GM12878 (cell line): ENCODE data around the gene ANO2. TPM values are rescaled to one million over a fixed set of nuclear protein-coding genes. Genes with fewer than 3 reads are reported as not detected.

Experiments used
- ATAC-seq: fragments of 200-7000 bp; cut with Tn5 transposase; 3 replicates; pipeline ENCODE4 v1.9.1; 2020; ENCODE audit warnings: mild to moderate bottlenecking, moderate library complexity
- BruUV-seq: library from RNA; stranded (reverse); fragments of 400-500 nt; replicated peaks from 2 replicates; lab custom pipeline; 2021; lab: Mats Ljungman, UMichigan
- CTCF ChIA-PET: fragments of 300-600 bp; sonication (Branson Sonifier 250); formaldehyde crosslinking; extraction: SDS; loops from one replicate; lab custom pipeline; 2021; ENCODE audit warnings: inconsistent platforms; lab: Yijun Ruan, JAX
- POLR2A ChIA-PET: fragments of 350-600 bp; formaldehyde crosslinking; extraction: SDS; loops from one replicate; lab custom pipeline; 2021; ENCODE audit warnings: inconsistent platforms; lab: Charles Lee
- RAD21 ChIA-PET: fragments of 300-600 bp; sonication (Branson Sonifier 250); formaldehyde crosslinking; loops from one replicate; lab custom pipeline; 2023; ENCODE audit warnings: antibody characterized with exemption; ENCODE audit not compliant: unreplicated experiment; lab: Charles Lee
- SMC1A ChIA-PET: fragments of 300-600 bp; sonication (Branson Sonifier 250); formaldehyde crosslinking; loops from one replicate; lab custom pipeline; 2023; ENCODE audit not compliant: unreplicated experiment, uncharacterized antibody; lab: Charles Lee
- DNase-seq: peaks from one replicate; pipeline ENCODE4 v3.0.0-alpha.2; 2011; ENCODE audit warnings: low read depth, low spot score
- FAIRE-seq: peaks from 3 replicates; lab custom pipeline; 2011; peaks lifted over from hg19 to GRCh38; lab: Jason Lieb, UNC
- H2AFZ ChIP-seq: 2 replicates; pipeline ENCODE4 v1.6.0; 2011; ENCODE audit warnings: low read depth, low read length, control low read depth; ENCODE audit not compliant: control insufficient read depth
- H3K27ac ChIP-seq: 2 replicates; pipeline ENCODE4 v1.5.1; 2011; ENCODE audit warnings: control low read depth; ENCODE audit not compliant: control insufficient read depth, insufficient read depth
- H3K27me3 ChIP-seq, 2 experiments: replicated peaks in 1 of 2; 2 replicates each; pipeline versions ENCODE4 v1.6.0 to v1.6.1; 2011; ENCODE audit warnings: low read length in 1 of 2; ENCODE audit not compliant: control insufficient read depth in 2 of 2, insufficient read depth in 2 of 2
- H3K36me3 ChIP-seq, 2 experiments: 2 replicates each; pipeline ENCODE4 v1.5.1; 2011; ENCODE audit warnings: low read length in 1 of 2; ENCODE audit not compliant: control insufficient read depth in 2 of 2, insufficient read depth in 2 of 2
- H3K4me1 ChIP-seq: 2 replicates; pipeline ENCODE4 v1.6.1; 2011; ENCODE audit warnings: mild to moderate bottlenecking, low read length, moderate library complexity, mixed read lengths; ENCODE audit not compliant: control insufficient read depth, insufficient read depth
- H3K4me2 ChIP-seq: 2 replicates; pipeline ENCODE4 v1.6.0; 2011; ENCODE audit warnings: control low read depth; ENCODE audit not compliant: control insufficient read depth, insufficient read depth
- H3K4me3 ChIP-seq: fragments of 200-600 bp; sonication (generic); 2 replicates; pipeline ENCODE4 v1.5.1; 2016
- H3K79me2 ChIP-seq: 2 replicates; pipeline ENCODE4 v1.6.0; 2011; ENCODE audit warnings: low read length; ENCODE audit not compliant: control insufficient read depth, insufficient read depth
- H3K9ac ChIP-seq: 2 replicates; pipeline ENCODE4 v1.8.0; 2011; ENCODE audit warnings: low read length, control low read depth, mixed read lengths; ENCODE audit not compliant: control insufficient read depth, insufficient read depth
- H3K9me3 ChIP-seq: replicated peaks from 3 replicates; pipeline ENCODE4 v1.5.1; 2011; ENCODE audit warnings: mild to moderate bottlenecking, low read length; ENCODE audit not compliant: control insufficient read depth, insufficient read depth
- H4K20me1 ChIP-seq: 2 replicates; pipeline ENCODE4 v1.6.0; 2011; ENCODE audit not compliant: control insufficient read depth, insufficient read depth
- BCL11A ChIP-seq: IDR thresholded peaks from 2 replicates; pipeline ENCODE4 v1.6.1; 2011; ENCODE audit warnings: low read depth, low read length
- BMI1 ChIP-seq: fragments of 450-650 bp; IDR thresholded peaks from 2 replicates; pipeline ENCODE4 v1.6.1; 2016; ENCODE audit warnings: mild to moderate bottlenecking, moderate library complexity, borderline replicate concordance
- PAX8 ChIP-seq: fragments of 450-650 bp; IDR thresholded peaks from 2 replicates; pipeline ENCODE4 v1.6.1; 2017; ENCODE audit warnings: mild to moderate bottlenecking, moderate library complexity
- RAD21 ChIP-seq: IDR thresholded peaks from 2 replicates; pipeline ENCODE4 v1.6.1; 2011; ENCODE audit warnings: mild to moderate bottlenecking, low read depth, low read length, moderate library complexity; ENCODE audit not compliant: insufficient read depth
- TAF1 ChIP-seq: IDR thresholded peaks from 2 replicates; pipeline ENCODE4 v1.6.1; 2011; ENCODE audit warnings: mild to moderate bottlenecking, low read depth, low read length, borderline replicate concordance
- WGBS: methylation state at CpG from one replicate; pipeline ENCODE4 v1.1.6; 2016; ENCODE audit warnings: low lambda C conversion rate; ENCODE audit not compliant: insufficient replicate concordance, insufficient coverage; ENCODE audit errors: missing lambda C conversion rate; 5-methylcytosine and 5-hydroxymethylcytosine counted together
- in situ Hi-C: fragments of 300-500 bp; cut with MboI; formaldehyde crosslinking; loops from 9 replicates; pipeline ENCODE4 v1.14.3; 2018; ENCODE audit warnings: mixed read lengths
- intact Hi-C: fragments of 100-400 bp; cut with micrococcal nuclease; formaldehyde crosslinking; loops from one replicate; pipeline ENCODE4 v1.14.2; 2022; ENCODE audit not compliant: unreplicated experiment
- polyA plus RNA-seq, 11 experiments: library from polyadenylated mRNA; depleted of rRNA in 4 of 11; unstranded in 6 of 11; stranded (reverse) in 5 of 11; fragments of >200 nt; fragmentation: Nextera tagmentation in 4 of 11; fragmentation: Illumina TruSeq in 1 of 11; extraction: Ambion mirVana in 4 of 11; extraction: Trizol in 1 of 11; gene quantifications; 1 replicate in 1 of 11; 2 replicates in 10 of 11; pipeline versions ENCODE4 v1.2.1 to v1.2.3, GENCODE V29; 2011 to 2016; ENCODE audit warnings: inconsistent platforms in 2 of 11, missing spikeins in 2 of 11, low read depth in 1 of 11
- total RNA-seq, 4 experiments: library from RNA; depleted of rRNA in 3 of 4; stranded (reverse); fragments of >200 nt in 3 of 4; fragmentation: Illumina TruSeq in 1 of 4; extraction: Trizol in 1 of 4; gene quantifications; 2 replicates each; pipeline versions ENCODE4 v1.2.1 to v1.2.3, GENCODE V29; 2013 to 2021
- TF ChIP-seq, protein P1 (sequence below): fragments of 150-350 bp; IDR thresholded peaks from 2 replicates; pipeline ENCODE4 v1.6.1; 2016; ENCODE audit warnings: low read depth, low read length
- TF ChIP-seq, protein P2 (sequence below): fragments of 450-650 bp; IDR thresholded peaks from 2 replicates; pipeline ENCODE4 v1.6.1; 2016; ENCODE audit warnings: mild to moderate bottlenecking, moderate library complexity, borderline replicate concordance

Gene ANO2
- total and polyA plus RNA-seq, 10 of the 15 experiments (the other 5 are each of a cell fraction or from before 2014, with no cell fraction given), result not detected

DNA sequence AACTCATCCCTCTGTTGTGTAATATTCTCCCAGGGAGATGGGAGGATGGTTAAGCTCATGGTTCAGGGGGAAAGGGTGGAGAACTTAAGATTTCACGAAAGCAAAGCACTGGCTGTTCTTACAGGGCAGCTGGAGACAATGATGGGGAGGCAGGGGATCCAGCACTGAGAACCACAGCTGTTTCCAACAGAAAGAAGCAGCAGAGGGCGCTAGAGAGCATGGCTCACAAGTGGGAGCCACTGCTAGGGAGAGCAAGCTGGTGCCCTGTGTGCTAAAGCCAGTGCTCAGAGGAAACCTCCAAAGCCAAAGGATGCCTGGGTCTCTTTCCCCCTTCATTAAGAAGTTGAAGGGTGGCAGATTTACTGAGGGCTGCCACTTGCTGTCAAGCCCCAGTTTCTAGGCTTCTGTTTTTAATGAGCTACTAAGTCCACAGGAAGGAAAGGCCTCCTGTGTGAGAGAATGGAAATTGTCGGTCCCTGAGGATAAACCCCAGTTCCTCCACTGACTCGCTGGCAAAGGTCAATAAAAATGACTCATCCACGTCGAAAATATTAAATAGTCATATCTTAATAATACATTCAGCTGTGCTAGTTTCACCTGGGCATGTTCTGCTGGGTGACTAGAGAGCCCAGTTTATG lies 199.7 kb downstream of the ANO2 start (continued):
- TF ChIP-seq BMI1 (no peak), BCL11A (no peak)

DNA sequence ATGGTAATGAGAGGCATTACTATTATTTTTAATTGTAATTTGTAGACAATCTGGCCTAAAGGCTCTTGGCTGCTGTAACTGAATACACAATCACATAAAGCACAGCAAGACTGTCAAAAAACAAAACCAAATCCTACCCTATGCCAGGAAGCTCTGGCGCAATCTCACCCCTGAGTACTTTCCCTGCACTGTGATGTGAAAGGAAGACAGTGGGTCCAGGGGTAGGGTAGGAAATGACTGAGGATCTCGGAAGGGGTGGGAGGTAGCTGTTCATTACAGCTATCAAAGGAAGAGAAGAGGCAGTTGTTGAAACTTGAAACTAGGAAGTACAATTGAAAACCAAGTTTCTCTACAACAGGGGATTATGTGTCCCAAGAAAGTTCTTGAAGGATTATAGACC lies 202.8 kb downstream of the ANO2 start:
- DNase-seq, result no peak
- Histone ChIP-seq H3K36me3 (no peaks in the 10 kb centered on the region), H3K27me3 (peaks cover 0 to 2% of the 10 kb centered on the region in 2 experiments; a peak in 1 of 4 replicates), H2AFZ (no peak overlapping the region), H3K4me2 (no peak overlapping the region), H3K27ac (no peak overlapping the region), H3K4me3 (no peak overlapping the region), H3K4me1 (no peaks in the 10 kb centered on the region), H3K9me3 (no peaks in the 10 kb centered on the region), H4K20me1 (no peaks in the 10 kb centered on the region), H3K79me2 (no peaks in the 10 kb centered on the region), H3K9ac (no peak overlapping the region)
- POLR2A ChIA-PET, result no interaction called here
- CTCF ChIA-PET, result no interaction called here
- FAIRE-seq, result no peak
- RAD21 ChIA-PET, result no interaction called here
- no TSS peak for BruUV-seq
- in situ Hi-C loops (no loop called here), intact Hi-C loops (no loop called here)
- SMC1A ChIA-PET, result no interaction called here
- no peak for ATAC-seq
- WGBS, result 21% methylated on average over 2 of the region's 2 CpGs
- TF ChIP-seq, protein P1, sequence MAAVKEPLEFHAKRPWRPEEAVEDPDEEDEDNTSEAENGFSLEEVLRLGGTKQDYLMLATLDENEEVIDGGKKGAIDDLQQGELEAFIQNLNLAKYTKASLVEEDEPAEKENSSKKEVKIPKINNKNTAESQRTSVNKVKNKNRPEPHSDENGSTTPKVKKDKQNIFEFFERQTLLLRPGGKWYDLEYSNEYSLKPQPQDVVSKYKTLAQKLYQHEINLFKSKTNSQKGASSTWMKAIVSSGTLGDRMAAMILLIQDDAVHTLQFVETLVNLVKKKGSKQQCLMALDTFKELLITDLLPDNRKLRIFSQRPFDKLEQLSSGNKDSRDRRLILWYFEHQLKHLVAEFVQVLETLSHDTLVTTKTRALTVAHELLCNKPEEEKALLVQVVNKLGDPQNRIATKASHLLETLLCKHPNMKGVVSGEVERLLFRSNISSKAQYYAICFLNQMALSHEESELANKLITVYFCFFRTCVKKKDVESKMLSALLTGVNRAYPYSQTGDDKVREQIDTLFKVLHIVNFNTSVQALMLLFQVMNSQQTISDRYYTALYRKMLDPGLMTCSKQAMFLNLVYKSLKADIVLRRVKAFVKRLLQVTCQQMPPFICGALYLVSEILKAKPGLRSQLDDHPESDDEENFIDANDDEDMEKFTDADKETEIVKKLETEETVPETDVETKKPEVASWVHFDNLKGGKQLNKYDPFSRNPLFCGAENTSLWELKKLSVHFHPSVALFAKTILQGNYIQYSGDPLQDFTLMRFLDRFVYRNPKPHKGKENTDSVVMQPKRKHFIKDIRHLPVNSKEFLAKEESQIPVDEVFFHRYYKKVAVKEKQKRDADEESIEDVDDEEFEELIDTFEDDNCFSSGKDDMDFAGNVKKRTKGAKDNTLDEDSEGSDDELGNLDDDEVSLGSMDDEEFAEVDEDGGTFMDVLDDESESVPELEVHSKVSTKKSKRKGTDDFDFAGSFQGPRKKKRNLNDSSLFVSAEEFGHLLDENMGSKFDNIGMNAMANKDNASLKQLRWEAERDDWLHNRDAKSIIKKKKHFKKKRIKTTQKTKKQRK, result no peak
- TF ChIP-seq RAD21, result no peak
- TF ChIP-seq, protein P2, sequence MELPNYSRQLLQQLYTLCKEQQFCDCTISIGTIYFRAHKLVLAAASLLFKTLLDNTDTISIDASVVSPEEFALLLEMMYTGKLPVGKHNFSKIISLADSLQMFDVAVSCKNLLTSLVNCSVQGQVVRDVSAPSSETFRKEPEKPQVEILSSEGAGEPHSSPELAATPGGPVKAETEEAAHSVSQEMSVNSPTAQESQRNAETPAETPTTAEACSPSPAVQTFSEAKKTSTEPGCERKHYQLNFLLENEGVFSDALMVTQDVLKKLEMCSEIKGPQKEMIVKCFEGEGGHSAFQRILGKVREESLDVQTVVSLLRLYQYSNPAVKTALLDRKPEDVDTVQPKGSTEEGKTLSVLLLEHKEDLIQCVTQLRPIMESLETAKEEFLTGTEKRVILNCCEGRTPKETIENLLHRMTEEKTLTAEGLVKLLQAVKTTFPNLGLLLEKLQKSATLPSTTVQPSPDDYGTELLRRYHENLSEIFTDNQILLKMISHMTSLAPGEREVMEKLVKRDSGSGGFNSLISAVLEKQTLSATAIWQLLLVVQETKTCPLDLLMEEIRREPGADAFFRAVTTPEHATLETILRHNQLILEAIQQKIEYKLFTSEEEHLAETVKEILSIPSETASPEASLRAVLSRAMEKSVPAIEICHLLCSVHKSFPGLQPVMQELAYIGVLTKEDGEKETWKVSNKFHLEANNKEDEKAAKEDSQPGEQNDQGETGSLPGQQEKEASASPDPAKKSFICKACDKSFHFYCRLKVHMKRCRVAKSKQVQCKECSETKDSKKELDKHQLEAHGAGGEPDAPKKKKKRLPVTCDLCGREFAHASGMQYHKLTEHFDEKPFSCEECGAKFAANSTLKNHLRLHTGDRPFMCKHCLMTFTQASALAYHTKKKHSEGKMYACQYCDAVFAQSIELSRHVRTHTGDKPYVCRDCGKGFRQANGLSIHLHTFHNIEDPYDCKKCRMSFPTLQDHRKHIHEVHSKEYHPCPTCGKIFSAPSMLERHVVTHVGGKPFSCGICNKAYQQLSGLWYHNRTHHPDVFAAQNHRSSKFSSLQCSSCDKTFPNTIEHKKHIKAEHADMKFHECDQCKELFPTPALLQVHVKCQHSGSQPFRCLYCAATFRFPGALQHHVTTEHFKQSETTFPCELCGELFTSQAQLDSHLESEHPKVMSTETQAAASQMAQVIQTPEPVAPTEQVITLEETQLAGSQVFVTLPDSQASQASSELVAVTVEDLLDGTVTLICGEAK, result no peak
- TF ChIP-seq TAF1, result no peak
- TF ChIP-seq PAX8, result no peak
